CD14-positive monocyte (primary cell): Measurements from ENCODE around the gene GSPT1. TPM values are rescaled to one million over a fixed set of nuclear protein-coding genes. Genes with fewer than 3 reads are reported as not detected.

Source experiments
- DNase-seq, 3 donors: peaks; one replicate each; pipeline ENCODE4 v3.0.0-alpha.2; 2011 to 2022
- H2AFZ ChIP-seq: 2 replicates; pipeline ENCODE4 v1.6.0; 2012; ENCODE audit warnings: mild to moderate bottlenecking, low read depth, low read length, inconsistent platforms; ENCODE audit not compliant: insufficient read depth, poor library complexity, severe bottlenecking
- H3K27ac ChIP-seq, 2 donors: 1 replicate in 1 of 2; 2 replicates in 1 of 2; pipeline ENCODE4 v1.5.1; 2012 to 2013; ENCODE audit warnings: low read length in 2 of 2, control low read depth in 1 of 2, inconsistent platforms in 1 of 2, low read depth in 1 of 2, mild to moderate bottlenecking in 1 of 2
- H3K27me3 ChIP-seq, 2 donors: one replicate each; pipeline versions ENCODE4 v1.6.0 to v1.6.1; 2011 to 2013; ENCODE audit warnings: low read length in 2 of 2; ENCODE audit not compliant: control insufficient read depth in 2 of 2, insufficient read depth in 2 of 2
- H3K36me3 ChIP-seq, 2 donors: replicated peaks in 1 of 2; 1 replicate in 1 of 2; 2 replicates in 1 of 2; pipeline versions ENCODE4 v1.5.1 to v1.6.1; 2012 to 2013; ENCODE audit warnings: low read length in 2 of 2, control low read depth in 1 of 2, inconsistent platforms in 1 of 2, mild to moderate bottlenecking in 1 of 2; ENCODE audit not compliant: insufficient read depth in 2 of 2, control insufficient read depth in 1 of 2
- H3K4me1 ChIP-seq, 2 donors: 1 replicate in 1 of 2; 2 replicates in 1 of 2; pipeline versions ENCODE4 v1.5.1 to v1.6.1; 2012 to 2013; ENCODE audit warnings: low read length in 2 of 2, control low read depth in 1 of 2, inconsistent platforms in 1 of 2, mild to moderate bottlenecking in 1 of 2, moderate library complexity in 1 of 2; ENCODE audit not compliant: insufficient read depth in 2 of 2, control insufficient read depth in 1 of 2
- H3K4me2 ChIP-seq: replicated peaks from 2 replicates; pipeline ENCODE3; 2012; ENCODE audit warnings: low read length, moderate library complexity, mild to moderate bottlenecking; ENCODE audit not compliant: poor library complexity, severe bottlenecking; ENCODE audit errors: extremely low read depth
- H3K4me3 ChIP-seq, 3 experiments: fragments of 200-600 bp in 1 of 3; sonication (generic) in 1 of 3; replicated peaks in 1 of 3; 1 replicate in 2 of 3; 2 replicates in 1 of 3; pipeline ENCODE4 v1.5.1; 2011 to 2013; ENCODE audit warnings: low read length in 3 of 3, mild to moderate bottlenecking in 3 of 3, control low read depth in 2 of 3, low read depth in 2 of 3, inconsistent platforms in 1 of 3, moderate library complexity in 1 of 3
- H3K79me2 ChIP-seq: 2 replicates; pipeline ENCODE4 v1.6.0; 2012; ENCODE audit warnings: mild to moderate bottlenecking, control low read depth, inconsistent platforms, low read length, moderate library complexity; ENCODE audit not compliant: insufficient read depth
- H3K9ac ChIP-seq: 2 replicates; pipeline ENCODE4 v1.6.0; 2017; ENCODE audit warnings: low read length, mild to moderate bottlenecking; ENCODE audit not compliant: insufficient read depth, poor library complexity, severe bottlenecking
- H3K9me3 ChIP-seq, 2 donors: replicated peaks in 1 of 2; 1 replicate in 1 of 2; 2 replicates in 1 of 2; pipeline versions ENCODE4 v1.5.1 to v1.6.1; 2012 to 2013; ENCODE audit warnings: low read length in 2 of 2, control low read depth in 1 of 2; ENCODE audit not compliant: control insufficient read depth in 1 of 2, insufficient read depth in 1 of 2
- H4K20me1 ChIP-seq: 2 replicates; pipeline ENCODE4 v1.6.0; 2012; ENCODE audit warnings: mild to moderate bottlenecking, low read length, control low read depth, moderate library complexity; ENCODE audit not compliant: insufficient read depth
- H3K27ac Mint-ChIP-seq, 7 donors: one replicate each; pipeline ENCODE4 v1.8.0; 2020; ENCODE audit warnings: mild to moderate bottlenecking in 7 of 7, mixed read lengths in 7 of 7, moderate library complexity in 6 of 7, inconsistent platforms in 2 of 7
- H3K27me3 Mint-ChIP-seq, 3 donors: one replicate each; pipeline ENCODE4 v1.8.0; 2021 to 2022; ENCODE audit warnings: low read depth in 3 of 3, mild to moderate bottlenecking in 3 of 3, mixed read lengths in 3 of 3, moderate library complexity in 3 of 3, inconsistent platforms in 1 of 3
- H3K36me3 Mint-ChIP-seq, 2 donors: one replicate each; pipeline ENCODE4 v1.8.0; 2020; ENCODE audit warnings: mixed read lengths in 2 of 2, inconsistent platforms in 1 of 2, mild to moderate bottlenecking in 1 of 2
- H3K4me1 Mint-ChIP-seq: one replicate; pipeline ENCODE4 v1.8.0; 2020; ENCODE audit warnings: mild to moderate bottlenecking, mixed read lengths
- H3K4me3 Mint-ChIP-seq, 2 donors: one replicate each; pipeline ENCODE4 v1.8.0; 2020; ENCODE audit warnings: mild to moderate bottlenecking in 2 of 2, mixed read lengths in 2 of 2, moderate library complexity in 1 of 2
- H3K9me3 Mint-ChIP-seq, 7 donors: one replicate each; pipeline ENCODE4 v1.8.0; 2020 to 2022; ENCODE audit warnings: mixed read lengths in 7 of 7, mild to moderate bottlenecking in 6 of 7, moderate library complexity in 6 of 7, inconsistent platforms in 2 of 7
- CTCF ChIP-seq: fragments of 200-600 bp; IDR thresholded peaks from one replicate; pipeline ENCODE4 v1.8.0; 2022; ENCODE audit warnings: antibody characterized with exemption, mild to moderate bottlenecking
- WGBS: methylation state at CpG from one replicate; pipeline ENCODE4 v1.1.5; 2013; ENCODE audit warnings: missing lambda C conversion rate; ENCODE audit not compliant: insufficient coverage; 5-methylcytosine and 5-hydroxymethylcytosine counted together
- intact Hi-C, 2 donors: fragments of 100-400 bp; cut with micrococcal nuclease; formaldehyde crosslinking; loops; one replicate each; pipeline versions ENCODE4 v1.15.0 to v1.15.1; 2023
- polyA plus RNA-seq, 3 donors: library from polyadenylated mRNA; depleted of rRNA in 1 of 3; unstranded in 2 of 3; stranded (reverse) in 1 of 3; fragments of 300-500 nt in 2 of 3; fragments of >200 nt in 1 of 3; fragmentation: Illumina TruSeq in 2 of 3; gene quantifications; 1 replicate in 2 of 3; 2 replicates in 1 of 3; pipeline ENCODE4 v1.2.3, GENCODE V29; 2012 to 2021

The GSPT1 gene
- polyA plus RNA-seq, 3 donors = 22.4 to 48.3 (median 47.9) TPM

GRCh38 chr16:11869353-11870228 is 46.2 kb downstream of the GSPT1 start:
- intact Hi-C loops = no loop called here
- no peak for TF ChIP-seq CTCF
- Mint-ChIP-seq H3K9me3 (no peaks in the 10 kb centered on the region), H3K27me3 (peaks cover 0 to 2% (median 0%) of the 10 kb centered on the region in 3 donors), H3K4me3 (no peak overlapping the region), H3K27ac (no peak overlapping the region), H3K4me1 (no peaks in the 10 kb centered on the region), H3K36me3 (peaks cover 20 to 43% of the 10 kb centered on the region in 2 donors)
- H3K4me1 ChIP-seq = no peaks in the 10 kb centered on the region
- H3K4me3 ChIP-seq = no peak overlapping the region
- DNase-seq = no peak
- H4K20me1 ChIP-seq = peaks cover 29% of the 10 kb centered on the region
- no peak overlapping the region for H2AFZ ChIP-seq
- no peaks in the 10 kb centered on the region for H3K9me3 ChIP-seq
- no peak overlapping the region for H3K4me2 ChIP-seq
- H3K79me2 ChIP-seq = peaks cover 28% of the 10 kb centered on the region
- peaks cover 30 to 69% of the 10 kb centered on the region in 2 donors for H3K36me3 ChIP-seq
- WGBS = 100% methylated on average over 5 of the region's 8 CpGs
- no peak overlapping the region for H3K9ac ChIP-seq
- H3K27me3 ChIP-seq = no peaks in the 10 kb centered on the region
- no peak overlapping the region for H3K27ac ChIP-seq

GRCh38 chr16:11868412-11868980 is 47.3 kb downstream of the GSPT1 start:
- Histone ChIP-seq H3K79me2 (peaks cover 28% of the 10 kb centered on the region), H3K9ac (no peak overlapping the region), H3K4me1 (no peaks in the 10 kb centered on the region), H3K36me3 (peaks cover 24 to 58% of the 10 kb centered on the region in 2 donors), H3K27ac (no peak overlapping the region), H3K9me3 (no peaks in the 10 kb centered on the region), H3K4me2 (no peak overlapping the region), H3K4me3 (no peak overlapping the region), H4K20me1 (peaks cover 32% of the 10 kb centered on the region), H2AFZ (no peak overlapping the region), H3K27me3 (no peaks in the 10 kb centered on the region)
- H3K4me1 Mint-ChIP-seq = no peaks in the 10 kb centered on the region
- H3K36me3 Mint-ChIP-seq = peaks cover 16 to 40% of the 10 kb centered on the region in 2 donors
- peaks cover 0 to 2% (median 0%) of the 10 kb centered on the region in 3 donors for H3K27me3 Mint-ChIP-seq
- no peak for TF ChIP-seq CTCF
- intact Hi-C loops = no loop called here
- no peak overlapping the region for H3K4me3 Mint-ChIP-seq
- no peak for DNase-seq
- no peak overlapping the region for H3K27ac Mint-ChIP-seq
- WGBS = 60% methylated on average over 1 of the region's 2 CpGs
- no peaks in the 10 kb centered on the region for H3K9me3 Mint-ChIP-seq
